Body of pancreas (tissue), 4 donors: Measurements from ENCODE around the gene GLIS1. TPM values are rescaled to one million over a fixed set of nuclear protein-coding genes. Genes with fewer than 3 reads are reported as not detected.

Experiments
- ATAC-seq: fragments of 150-250 bp; one replicate; pipeline ENCODE4 v1.9.1; 2016
- DNase-seq, 4 donors: peaks; one replicate each; pipeline ENCODE4 v3.0.0-alpha.2; 2019
- H3K27ac ChIP-seq, 4 donors: fragments of 200-600 bp; sonication (generic); 1 replicate in 3 of 4; 2 replicates in 1 of 4; pipeline versions ENCODE4 v1.5.1 to v1.6.1; 2016 to 2019; ENCODE audit warnings: mild to moderate bottlenecking in 1 of 4, mixed read lengths in 1 of 4, moderate library complexity in 1 of 4
- H3K27me3 ChIP-seq, 2 donors: fragments of 200-600 bp; sonication (generic); one replicate each; pipeline ENCODE4 v1.6.0; 2016; ENCODE audit warnings: mild to moderate bottlenecking in 1 of 2
- H3K36me3 ChIP-seq, 2 donors: fragments of 200-600 bp; sonication (generic); replicated peaks in 1 of 2; 2 replicates each; pipeline ENCODE4 v1.5.1; 2016; ENCODE audit warnings: low read depth in 2 of 2; ENCODE audit not compliant: insufficient read depth in 1 of 2
- H3K4me1 ChIP-seq: fragments of 200-600 bp; sonication (generic); one replicate; pipeline ENCODE4 v1.6.0; 2016
- H3K4me3 ChIP-seq, 2 donors: fragments of 200-600 bp; sonication (generic); 1 replicate in 1 of 2; 2 replicates in 1 of 2; pipeline ENCODE4 v1.5.1; 2016 to 2019
- H3K9me3 ChIP-seq, 3 donors: fragments of 200-600 bp; sonication (generic); 1 replicate in 2 of 3; 2 replicates in 1 of 3; pipeline ENCODE4 v1.5.1; 2016
- CTCF ChIP-seq, 7 experiments: fragments of 450-650 bp in 4 of 7; fragments of 200-600 bp in 3 of 7; sonication (generic) in 3 of 7; IDR thresholded peaks; one replicate each; pipeline ENCODE4 v1.5.1; 2016 to 2019; ENCODE audit warnings: antibody characterized with exemption in 7 of 7
- POLR2A ChIP-seq, 3 donors: fragments of 450-650 bp; IDR thresholded peaks; one replicate each; pipeline ENCODE4 v1.6.1; 2016; ENCODE audit warnings: antibody characterized with exemption in 3 of 3, mild to moderate bottlenecking in 2 of 3
- WGBS, 2 donors: methylation state at CpG; one replicate each; pipeline ENCODE4 v1.1.5; 2017; 5-methylcytosine and 5-hydroxymethylcytosine counted together
- intact Hi-C: fragments of 100-400 bp; cut with DNase I; formaldehyde crosslinking; loops from one replicate; pipeline ENCODE4 v1.15.1; 2023
- total RNA-seq, 2 donors: library from RNA; depleted of rRNA; stranded (reverse); fragments of >200 nt; gene quantifications; one replicate each; pipeline ENCODE4 v1.1.0, GENCODE V29; 2016

The GLIS1 gene
- total RNA-seq, 2 donors from 2014 or later = 0.33 TPM; not detected in 1

GRCh38 chr1:53518775-53519174, 220.2 kb downstream of the GLIS1 start:
- no peak for ATAC-seq
- H3K4me3 ChIP-seq = no peak overlapping the region
- intact Hi-C loops = no loop called here
- H3K9me3 ChIP-seq = no peaks in the 10 kb centered on the region
- H3K27ac ChIP-seq = no peak overlapping the region
- no peak for TF ChIP-seq CTCF (IDR thresholded peaks at IDR 0.05)
- no peak for TF ChIP-seq POLR2A (IDR thresholded peaks at IDR 0.05)
- no peak for DNase-seq
- H3K4me1 ChIP-seq = no peaks in the 10 kb centered on the region
- 78 to 89% methylated on average over 6 of the region's 6 CpGs for WGBS, 2 donors
- H3K27me3 ChIP-seq = no peaks in the 10 kb centered on the region
- no peaks in the 10 kb centered on the region for H3K36me3 ChIP-seq

DNA sequence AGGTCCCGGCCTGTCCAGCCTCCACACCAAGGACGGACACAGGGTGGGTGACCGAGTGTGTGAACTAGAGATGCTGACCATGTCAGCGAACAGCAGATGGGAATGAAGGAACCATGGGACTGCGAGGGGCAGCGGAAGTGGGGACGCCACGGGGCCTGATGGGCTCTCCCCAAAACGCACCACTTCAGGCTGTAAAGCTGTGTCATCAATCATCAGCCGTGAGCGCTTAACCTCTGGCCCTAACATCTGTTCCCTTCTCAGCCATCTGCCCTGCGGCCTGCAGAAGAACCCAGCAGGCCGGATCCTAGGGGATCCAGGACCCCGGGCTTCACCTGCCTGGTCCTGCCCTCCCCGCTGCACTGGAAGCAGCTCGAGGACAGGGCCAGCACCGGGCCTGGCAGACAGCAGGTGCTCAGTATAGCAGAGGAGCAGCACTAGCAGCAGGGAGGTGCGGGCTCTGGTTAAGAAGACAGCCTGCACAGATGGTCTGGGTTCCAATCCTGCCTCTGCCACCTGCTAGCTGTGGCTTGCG, 221.1 kb downstream of the GLIS1 start:
- no peak for DNase-seq
- Histone ChIP-seq H3K36me3 (no peaks in the 10 kb centered on the region), H3K27ac (no peak overlapping the region), H3K9me3 (no peaks in the 10 kb centered on the region), H3K4me1 (peaks cover 2% of the 10 kb centered on the region), H3K27me3 (no peaks in the 10 kb centered on the region), H3K4me3 (no peak overlapping the region)
- WGBS, 2 donors = 68 to 100% methylated on average over 3 to 19 of the region's 19 CpGs
- ATAC-seq = no peak
- intact Hi-C loops = no loop called here
- TF ChIP-seq POLR2A (IDR thresholded peaks at IDR 0.05) (no peak), CTCF (IDR thresholded peaks at IDR 0.05) (no peak)

GRCh38 chr1:53517109-53517508, 221.9 kb downstream of the GLIS1 start:
- H3K27ac ChIP-seq = no peak overlapping the region
- WGBS, 2 donors = 87 to 89% methylated on average over 5 to 7 of the region's 7 CpGs
- no peak for DNase-seq
- H3K27me3 ChIP-seq = no peaks in the 10 kb centered on the region
- no peaks in the 10 kb centered on the region for H3K36me3 ChIP-seq
- no peak for ATAC-seq
- intact Hi-C loops = no loop called here
- H3K9me3 ChIP-seq = no peaks in the 10 kb centered on the region
- peaks cover 10% of the 10 kb centered on the region for H3K4me1 ChIP-seq
- no peak overlapping the region for H3K4me3 ChIP-seq
- TF ChIP-seq POLR2A (IDR thresholded peaks at IDR 0.05) (no peak), CTCF (IDR thresholded peaks at IDR 0.05) (no peak)

GRCh38 chr1:53516181-53516580, 222.8 kb downstream of the GLIS1 start:
- Histone ChIP-seq H3K27me3 (no peaks in the 10 kb centered on the region), H3K4me1 (peaks cover 17% of the 10 kb centered on the region), H3K9me3 (no peaks in the 10 kb centered on the region), H3K36me3 (no peaks in the 10 kb centered on the region), H3K27ac (no peak overlapping the region), H3K4me3 (no peak overlapping the region)
- ATAC-seq (no peak), DNase-seq (no peak)
- TF ChIP-seq POLR2A (IDR thresholded peaks at IDR 0.05) (no peak), CTCF (IDR thresholded peaks at IDR 0.05) (no peak)
- 91 to 93% methylated on average over 7 of the region's 7 CpGs for WGBS, 2 donors
- intact Hi-C loops = no loop called here

DNA sequence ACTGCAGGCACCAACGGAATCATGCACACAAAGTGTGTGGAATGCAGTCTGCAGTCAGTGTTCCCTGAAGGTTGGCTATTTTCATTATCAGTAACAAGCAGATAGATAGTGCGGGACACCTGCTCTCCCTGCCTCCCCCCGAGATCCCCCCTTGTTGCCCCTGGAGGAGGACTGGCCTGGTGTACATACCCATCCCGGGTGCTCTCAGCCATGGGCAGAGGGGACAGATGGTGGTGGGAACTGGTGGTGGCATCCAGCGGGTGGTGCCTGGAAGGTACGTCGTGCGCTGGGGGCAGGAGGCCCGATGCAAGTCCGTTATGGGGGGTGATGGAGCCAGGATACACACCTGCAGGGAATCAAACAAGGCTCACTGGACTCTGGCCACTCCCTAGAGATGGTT, 224.5 kb downstream of the GLIS1 start:
- TF ChIP-seq POLR2A (IDR thresholded peaks at IDR 0.05) (no peak), CTCF (IDR thresholded peaks at IDR 0.05) (no peak)
- Histone ChIP-seq H3K4me1 (peaks cover 17% of the 10 kb centered on the region), H3K27me3 (no peaks in the 10 kb centered on the region), H3K36me3 (no peaks in the 10 kb centered on the region), H3K4me3 (no peak overlapping the region), H3K9me3 (no peaks in the 10 kb centered on the region), H3K27ac (no peak overlapping the region)
- 74 to 81% methylated on average over 8 to 10 of the region's 10 CpGs for WGBS, 2 donors
- intact Hi-C loops = no loop called here
- DNase-seq (no peak), ATAC-seq (no peak)
